Esophagus muscularis mucosa (tissue), 4 donors: ENCODE data around the gene H6PD. TPM values are rescaled to one million over a fixed set of nuclear protein-coding genes. Genes with fewer than 3 reads are reported as not detected.
A peak's percentile ranks its signal among the peaks of the same experiment; 100 is the strongest.

ENCODE experiments used
- DNase-seq: peaks from one replicate; pipeline ENCODE4 v3.0.0-alpha.2; 2017; ENCODE audit errors: extremely low spot score
- H3K27ac ChIP-seq, 4 donors: fragments of 200-600 bp; sonication (generic); replicated peaks in 1 of 4; 1 replicate in 3 of 4; 2 replicates in 1 of 4; pipeline ENCODE4 v1.5.1; 2016 to 2019; ENCODE audit warnings: mild to moderate bottlenecking in 1 of 4
- H3K27me3 ChIP-seq, 4 donors: fragments of 200-600 bp; sonication (generic); one replicate each; pipeline versions ENCODE4 v1.5.1 to v1.6.0; 2016 to 2019
- H3K36me3 ChIP-seq, 4 donors: fragments of 200-600 bp; sonication (generic); one replicate each; pipeline ENCODE4 v1.5.1; 2016 to 2019
- H3K4me1 ChIP-seq, 4 donors: fragments of 200-600 bp; sonication (generic); one replicate each; pipeline ENCODE4 v1.5.1; 2016 to 2019
- H3K4me3 ChIP-seq, 4 donors: fragments of 200-600 bp; sonication (generic); 1 replicate in 2 of 4; 2 replicates in 2 of 4; pipeline ENCODE4 v1.5.1; 2016 to 2019; ENCODE audit warnings: mild to moderate bottlenecking in 4 of 4, moderate library complexity in 1 of 4
- H3K9me3 ChIP-seq, 4 donors: fragments of 200-600 bp; sonication (generic); 1 replicate in 3 of 4; 2 replicates in 1 of 4; pipeline ENCODE4 v1.5.1; 2016 to 2019
- CTCF ChIP-seq, 3 experiments: fragments of 200-600 bp in 2 of 3; fragments of 450-650 bp in 1 of 3; sonication (generic) in 2 of 3; IDR thresholded peaks; one replicate each; pipeline ENCODE4 v1.5.1; 2017 to 2019; ENCODE audit warnings: antibody characterized with exemption in 3 of 3, mild to moderate bottlenecking in 2 of 3, moderate library complexity in 1 of 3
- EP300 ChIP-seq: sonication (generic); formaldehyde crosslinking; IDR thresholded peaks from one replicate; pipeline ENCODE4 v1.6.1; 2017; ENCODE audit warnings: antibody characterized with exemption
- POLR2A ChIP-seq: fragments of 450-650 bp; IDR thresholded peaks from one replicate; pipeline ENCODE4 v1.6.1; 2017; ENCODE audit warnings: antibody characterized with exemption, moderate library complexity, mild to moderate bottlenecking, low read depth
- POLR2AphosphoS5 ChIP-seq, 2 donors: sonication (generic); formaldehyde crosslinking; IDR thresholded peaks; one replicate each; pipeline ENCODE4 v1.6.1; 2017; ENCODE audit warnings: antibody characterized with exemption in 2 of 2
- WGBS: methylation state at CpG from one replicate; pipeline ENCODE4 v1.1.5; 2018; 5-methylcytosine and 5-hydroxymethylcytosine counted together
- intact Hi-C: fragments of 100-400 bp; cut with DNase I; formaldehyde crosslinking; loops from one replicate; pipeline ENCODE4 v1.15.1; 2023
- total RNA-seq, 4 donors: library from RNA; depleted of rRNA; stranded (reverse); fragments of >200 nt; gene quantifications; one replicate each; pipeline versions ENCODE4 v1.1.0 to v1.2.1, GENCODE V29; 2016

H6PD gene
- total RNA-seq, 4 donors from 2014 or later = 31.1 to 54.4 (median 38.4) TPM

GRCh38 chr1:9316080-9316444 is 81.5 kb downstream of the H6PD start:
- Histone ChIP-seq H3K4me1 (peaks cover 37 to 100% (median 100%) of the 10 kb centered on the region in 4 donors), H3K36me3 (peaks cover 0 to 13% (median 4%) of the 10 kb centered on the region in 4 donors), H3K4me3 (no peak overlapping the region), H3K27me3 (no peaks in the 10 kb centered on the region), H3K9me3 (no peaks in the 10 kb centered on the region), H3K27ac (peak overlapping the region; percentile 80 to 87 (median 84))
- no peak for TF ChIP-seq POLR2A
- TF ChIP-seq EP300 = no peak
- no peak for TF ChIP-seq POLR2AphosphoS5 (IDR thresholded peaks at IDR 0.05)
- no peak for TF ChIP-seq CTCF (IDR thresholded peaks at IDR 0.05)
- DNase-seq = no peak
- 40% methylated on average over 4 of the region's 7 CpGs for WGBS
- intact Hi-C loops = no loop called here

GRCh38 chr1:9316512-9316911 is 81.9 kb downstream of the H6PD start:
- Histone ChIP-seq H3K9me3 (no peaks in the 10 kb centered on the region), H3K27me3 (no peaks in the 10 kb centered on the region), H3K4me3 (no peak overlapping the region), H3K36me3 (peaks cover 0 to 13% (median 4%) of the 10 kb centered on the region in 4 donors), H3K27ac (peak overlapping the region; percentile 80 to 87 (median 84)), H3K4me1 (peaks cover 40 to 100% (median 100%) of the 10 kb centered on the region in 4 donors)
- DNase-seq = no peak
- intact Hi-C loops = no loop called here
- WGBS = 92% methylated on average over 19 of the region's 24 CpGs
- no peak for TF ChIP-seq EP300
- TF ChIP-seq POLR2A = no peak

- Histone ChIP-seq H3K4me1 (peaks cover 45 to 100% (median 100%) of the 10 kb centered on the region in 4 donors), H3K27ac (peak overlapping the region; percentile 80 to 87 (median 84)), H3K4me3 (no peak overlapping the region), H3K27me3 (no peaks in the 10 kb centered on the region), H3K9me3 (no peaks in the 10 kb centered on the region), H3K36me3 (peaks cover 0 to 13% (median 4%) of the 10 kb centered on the region in 4 donors)
- DNase-seq = no peak
- 90% methylated on average over 7 of the region's 7 CpGs for WGBS
- intact Hi-C loops = no loop called here
- TF ChIP-seq EP300 (no peak), CTCF (IDR thresholded peaks at IDR 0.05) (no peak), POLR2AphosphoS5 (IDR thresholded peaks at IDR 0.05) (no peak), POLR2A (no peak)
Observed at GRCh38 chr1:9317072-9317471, 82.5 kb downstream of the H6PD start.

- no peak for TF ChIP-seq POLR2A
- TF ChIP-seq CTCF (IDR thresholded peaks at IDR 0.05) = no peak
- peak; percentile 86 for TF ChIP-seq EP300
- peak; percentile 60 to 77 for TF ChIP-seq POLR2AphosphoS5 (IDR thresholded peaks at IDR 0.05)
- DNase-seq = no peak
- Histone ChIP-seq H3K27ac (peak overlapping the region; percentile 80 to 87 (median 84)), H3K9me3 (no peaks in the 10 kb centered on the region), H3K4me1 (peaks cover 51 to 100% (median 100%) of the 10 kb centered on the region in 4 donors), H3K4me3 (peak overlapping the region; percentile 19 to 43 (median 27)), H3K36me3 (peaks cover 0 to 13% (median 4%) of the 10 kb centered on the region in 4 donors), H3K27me3 (no peaks in the 10 kb centered on the region)
- intact Hi-C loops = no loop called here
- 25% methylated on average over 16 of the region's 28 CpGs for WGBS
Observed at GRCh38 chr1:9317591-9318417, 83.2 kb downstream of the H6PD start.

- TF ChIP-seq POLR2AphosphoS5 (IDR thresholded peaks at IDR 0.05) (no peak), EP300 (no peak), CTCF (IDR thresholded peaks at IDR 0.05) (no peak), POLR2A (no peak)
- H3K4me3 ChIP-seq = no peak overlapping the region
- no peaks in the 10 kb centered on the region for H3K9me3 ChIP-seq
- no peaks in the 10 kb centered on the region for H3K27me3 ChIP-seq
- H3K36me3 ChIP-seq = peaks cover 0 to 13% (median 4%) of the 10 kb centered on the region in 4 donors
- DNase-seq = no peak
- WGBS = 85% methylated on average over 6 of the region's 20 CpGs
- peaks cover 58 to 100% (median 100%) of the 10 kb centered on the region in 4 donors for H3K4me1 ChIP-seq
- H3K27ac ChIP-seq = peak overlapping the region; percentile 84 to 90 (median 86)
- intact Hi-C loops = no loop called here
Observed at GRCh38 chr1:9319208-9319788, 84.7 kb downstream of the H6PD start.
